Measurements from ENCODE around the gene DEK.

- TF ChIP-seq CTCF (IDR thresholded peaks at IDR 0.05 in 2 of 3, conservative IDR thresholded peaks at IDR 0.05 in 1 of 3; ENCODE audit: borderline replicate concordance in 1 of 3, insufficient read depth in 1 of 3, low read depth in 2 of 3, low read length in 2 of 3) (no peak), EZH2 (IDR thresholded peaks at IDR 0.05) (no peak)
These were observed 53.6 kb downstream of the DEK start for GRCh38 chr6:18210707-18211106.

All from HCT116 (cell line).